H54 (cell line): ENCODE measurements around the gene TSPAN18.

Source experiments
- DNase-seq: peaks from one replicate; pipeline ENCODE4 v3.0.0; 2011; ENCODE audit warnings: low spot score, mixed read lengths; ENCODE audit not compliant: insufficient read length
- FAIRE-seq: peaks from 3 replicates; lab custom pipeline; 2011; peaks lifted over from hg19 to GRCh38; lab: Jason Lieb, UNC
- POLR2A ChIP-seq: IDR thresholded peaks from 2 replicates; pipeline ENCODE4 v1.6.1; 2011; ENCODE audit warnings: low read depth, mild to moderate bottlenecking, low read length

Gene TSPAN18

GRCh38 chr11:44803009-44803408, 76.2 kb downstream of the TSPAN18 start:
- TF ChIP-seq POLR2A = no peak
- FAIRE-seq (no peak), DNase-seq (no peak)

GRCh38 chr11:44804449-44805437, 78.0 kb downstream of the TSPAN18 start:
- DNase-seq (no peak), FAIRE-seq (no peak)
- TF ChIP-seq POLR2A = no peak

- TF ChIP-seq POLR2A = no peak
- DNase-seq = no peak
- FAIRE-seq = no peak
Observed at GRCh38 chr11:44805596-44805995, 78.8 kb downstream of the TSPAN18 start.

GRCh38 chr11:44808053-44808753, 81.4 kb downstream of the TSPAN18 start:
- no peak for DNase-seq
- FAIRE-seq = no peak
- TF ChIP-seq POLR2A = no peak

- no peak for FAIRE-seq
Observed at GRCh38 chr11:44809283-44809682, 82.5 kb downstream of the TSPAN18 start.

GRCh38 chr11:44811841-44812448, 85.2 kb downstream of the TSPAN18 start:
- no peak for DNase-seq

More at GRCh38 chr11:44809283-44809682, 82.5 kb downstream of the TSPAN18 start:
- no peak for DNase-seq
- TF ChIP-seq POLR2A = no peak

GRCh38 chr11:44812971-44813370, 86.2 kb downstream of the TSPAN18 start:
- no peak for DNase-seq
- TF ChIP-seq POLR2A = no peak
- no peak for FAIRE-seq

More at GRCh38 chr11:44811841-44812448, 85.2 kb downstream of the TSPAN18 start:
- no peak for TF ChIP-seq POLR2A
- no peak for FAIRE-seq

- FAIRE-seq = no peak
- no peak for DNase-seq
- TF ChIP-seq POLR2A = no peak
Observed at GRCh38 chr11:44813401-44813800, 86.6 kb downstream of the TSPAN18 start.

GRCh38 chr11:44814881-44815592, 88.3 kb downstream of the TSPAN18 start:
- no peak for FAIRE-seq
- no peak for DNase-seq
- no peak for TF ChIP-seq POLR2A

- no peak for TF ChIP-seq POLR2A
- FAIRE-seq = no peak
- DNase-seq = no peak
Observed at GRCh38 chr11:44815917-44816456, 89.2 kb downstream of the TSPAN18 start.

GRCh38 chr11:44816761-44817160, 90.0 kb downstream of the TSPAN18 start:
- no peak for DNase-seq
- no peak for TF ChIP-seq POLR2A
- no peak for FAIRE-seq

- no peak for TF ChIP-seq POLR2A
- no peak for DNase-seq
- FAIRE-seq = no peak
Observed at GRCh38 chr11:44817207-44817949, 90.6 kb downstream of the TSPAN18 start.
